HG03565 (cell line): ENCODE results near the gene SLC49A3.
"Not testable (repeated sequence)": the region's sequence is repeated elsewhere in the genome, so short reads cannot be mapped to it uniquely, and the experiment has no call there.

Experiments
- ATAC-seq: cut with Tn5 transposase; IDR thresholded peaks from one replicate; pipeline ENCODE4 v1.9.1; 2021; ENCODE audit warnings: mild to moderate bottlenecking, moderate library complexity; ENCODE audit not compliant: unreplicated experiment

The SLC49A3 gene

GRCh38 chr4:635066-635835 is 53.7 kb downstream of the SLC49A3 start:
- not testable (repeated sequence) for ATAC-seq

GRCh38 chr4:634599-634985 is 54.4 kb downstream of the SLC49A3 start:
- ATAC-seq: no peak

- ATAC-seq: no peak
Observed at GRCh38 chr4:633976-634598, 54.9 kb downstream of the SLC49A3 start.

- no peak for ATAC-seq
Observed at GRCh38 chr4:633406-633805, 55.5 kb downstream of the SLC49A3 start.

- ATAC-seq: no peak
Observed at GRCh38 chr4:632926-633325, 56.0 kb downstream of the SLC49A3 start.

- ATAC-seq: no peak
Observed at GRCh38 chr4:632196-632790, 56.7 kb downstream of the SLC49A3 start.
